ENCODE measurements around the gene EMC8. TPM values are rescaled to one million over a fixed set of nuclear protein-coding genes. Genes with fewer than 3 reads are reported as not detected.

EMC8 gene
- total and polyA plus RNA-seq, 10 of the 15 experiments (the other 5 are each of a cell fraction or from before 2014, with no cell fraction given), result 7.8 to 62.0 (median 33.5) TPM

GRCh38 chr16:85824161-85825135 lies 25.1 kb upstream of the EMC8 start (continued):
- no peak for TF ChIP-seq ELK1 (IDR thresholded peaks at IDR 0.05; ENCODE audit: low read depth, low read length)
- 0 out of 2 replicates have a peak, but pooled peaks have one; percentile 16 for TF ChIP-seq RELB (IDR thresholded peaks at IDR 0.05; ENCODE audit: low read depth)
- peak; percentile 21; the same call in 1 of the 2 replicates for TF ChIP-seq NFIC (IDR thresholded peaks at IDR 0.05; ENCODE audit: low read depth, low read length)
- TF ChIP-seq ETV6 (conservative IDR thresholded peaks at IDR 0.05 in 1 of 2, IDR thresholded peaks at IDR 0.05 in 1 of 2; ENCODE audit: borderline replicate concordance in 1 of 2, low read depth in 1 of 2), result no peak
- no peak for TF ChIP-seq HSF1 (IDR thresholded peaks at IDR 0.05; ENCODE audit: low read depth, low read length)
- no peak for TF ChIP-seq CHD2 (IDR thresholded peaks at IDR 0.05; ENCODE audit: borderline replicate concordance, low read depth, low read length)
- no peak for TF ChIP-seq MTA3 (IDR thresholded peaks at IDR 0.05; ENCODE audit: borderline replicate concordance, low read length)
- no peak for TF ChIP-seq TCF3 (IDR thresholded peaks at IDR 0.05; ENCODE audit: borderline replicate concordance, insufficient read depth, low read depth, low read length)
- no peak for TF ChIP-seq SKIL (IDR thresholded peaks at IDR 0.05; ENCODE audit: low read depth, poor library complexity, severe bottlenecking)
- TF ChIP-seq NFXL1 (IDR thresholded peaks at IDR 0.05; ENCODE audit: borderline replicate concordance), result no peak
- no peak for TF ChIP-seq SMAD1 (IDR thresholded peaks at IDR 0.05; ENCODE audit: low read depth, partially characterized antibody)
- TF ChIP-seq BACH1 (IDR thresholded peaks at IDR 0.05; ENCODE audit: borderline replicate concordance), result no peak
- TF ChIP-seq IKZF2 (IDR thresholded peaks at IDR 0.05), result peak; percentile 19 to 50; a peak in 2 of 4 replicates
- TF ChIP-seq BCL11A (IDR thresholded peaks at IDR 0.05; ENCODE audit: low read depth, low read length), result no peak
- no peak for TF ChIP-seq CBX3 (IDR thresholded peaks at IDR 0.05; ENCODE audit: borderline replicate concordance, low read depth)
- TF ChIP-seq RBBP5 (conservative IDR thresholded peaks at IDR 0.05), result no peak
- no peak for TF ChIP-seq ZNF24 (IDR thresholded peaks at IDR 0.05)

Measured in GM12878 (cell line).